IMR-90 (cell line): ENCODE data around the gene MTG1. TPM values are rescaled to one million over a fixed set of nuclear protein-coding genes. Genes with fewer than 3 reads are reported as not detected.
A peak's percentile ranks its signal among the peaks of the same experiment; 100 is the strongest.

Source experiments
- ATAC-seq: fragments of 200-7000 bp; cut with Tn5 transposase; 2 replicates; pipeline ENCODE4 v1.9.1; 2020; ENCODE audit warnings: low read depth, mild to moderate bottlenecking, moderate library complexity
- BruUV-seq: library from RNA; stranded (reverse); fragments of 400-500 nt; replicated peaks from 2 replicates; lab custom pipeline; 2021; lab: Mats Ljungman, UMichigan
- CTCF ChIA-PET: fragments of 300-600 bp; formaldehyde crosslinking; extraction: SDS; loops from one replicate; lab custom pipeline; 2021; ENCODE audit warnings: antibody characterized with exemption; lab: Yijun Ruan, JAX
- POLR2A ChIA-PET: fragments of 300-600 bp; sonication (Branson Sonifier 250); formaldehyde crosslinking; loops from one replicate; lab custom pipeline; 2022; ENCODE audit warnings: antibody characterized with exemption; ENCODE audit not compliant: unreplicated experiment; lab: Charles Lee
- DNase-seq: peaks from one replicate; pipeline ENCODE4 v3.0.0; 2013
- H2AFZ ChIP-seq: replicated peaks from 2 replicates; pipeline ENCODE3; 2013; ENCODE audit warnings: low read length, mild to moderate bottlenecking; ENCODE audit not compliant: poor library complexity
- H2AK5ac ChIP-seq: 2 replicates; pipeline ENCODE4 v1.6.1; 2013; ENCODE audit warnings: low read depth, low read length, inconsistent platforms
- H2AK9ac ChIP-seq: replicated peaks from 2 replicates; pipeline ENCODE3; 2013; ENCODE audit warnings: mild to moderate bottlenecking, low read depth, low read length, moderate library complexity; ENCODE audit not compliant: poor library complexity
- H2BK120ac ChIP-seq: 2 replicates; pipeline ENCODE4 v1.6.1; 2013; ENCODE audit warnings: low read depth, low read length, inconsistent platforms
- H2BK15ac ChIP-seq: 3 replicates; pipeline ENCODE4 v1.6.1; 2013; ENCODE audit warnings: low read depth, low read length, inconsistent platforms
- H2BK20ac ChIP-seq: 2 replicates; pipeline ENCODE4 v1.6.1; 2013; ENCODE audit warnings: low read depth, mild to moderate bottlenecking, inconsistent platforms, low read length, moderate library complexity
- H2BK5ac ChIP-seq: 2 replicates; pipeline ENCODE4 v1.6.1; 2013; ENCODE audit warnings: mild to moderate bottlenecking, low read depth, low read length, inconsistent platforms; ENCODE audit not compliant: poor library complexity, severe bottlenecking
- H3K14ac ChIP-seq: replicated peaks from 2 replicates; pipeline ENCODE4 v1.6.1; 2013; ENCODE audit warnings: low read depth, low read length, inconsistent platforms
- H3K18ac ChIP-seq: 2 replicates; pipeline ENCODE4 v1.6.1; 2013; ENCODE audit warnings: low read depth, low read length, control low read depth
- H3K23ac ChIP-seq: 2 replicates; pipeline ENCODE4 v1.6.1; 2013; ENCODE audit warnings: low read depth, low read length, inconsistent platforms
- H3K27ac ChIP-seq: 2 replicates; pipeline ENCODE4 v1.5.1; 2013; ENCODE audit warnings: mild to moderate bottlenecking, control low read depth, low read length; ENCODE audit not compliant: insufficient read depth
- H3K27me3 ChIP-seq: 2 replicates; pipeline ENCODE4 v1.6.1; 2013; ENCODE audit warnings: low read length; ENCODE audit not compliant: control insufficient read depth, insufficient read depth
- H3K36me3 ChIP-seq: 2 replicates; pipeline ENCODE4 v1.6.1; 2013; ENCODE audit warnings: low read length, mixed read lengths; ENCODE audit not compliant: control insufficient read depth, insufficient read depth
- H3K4ac ChIP-seq: 2 replicates; pipeline ENCODE4 v1.6.1; 2013; ENCODE audit warnings: low read depth, low read length, inconsistent platforms
- H3K4me1 ChIP-seq: 2 replicates; pipeline ENCODE4 v1.6.1; 2013; ENCODE audit warnings: low read length, mixed read lengths; ENCODE audit not compliant: control insufficient read depth, insufficient read depth
- H3K4me2 ChIP-seq: 2 replicates; pipeline ENCODE4 v1.6.1; 2013; ENCODE audit warnings: low read depth, mild to moderate bottlenecking, control low read depth, low read length, moderate library complexity
- H3K4me3 ChIP-seq: 2 replicates; pipeline ENCODE4 v1.5.1; 2013; ENCODE audit warnings: low read depth, mild to moderate bottlenecking, control low read depth, low read length, moderate library complexity; ENCODE audit not compliant: insufficient read depth
- H3K56ac ChIP-seq: 2 replicates; pipeline ENCODE4 v1.6.1; 2013; ENCODE audit warnings: low read length, inconsistent platforms; ENCODE audit not compliant: insufficient read depth; ENCODE audit errors: extremely low read depth
- H3K79me1 ChIP-seq, 2 experiments: 2 replicates each; pipeline ENCODE4 v1.6.1; 2013; ENCODE audit warnings: low read length in 2 of 2, inconsistent platforms in 1 of 2, low read depth in 1 of 2
- H3K9ac ChIP-seq: 2 replicates; pipeline ENCODE4 v1.6.1; 2013; ENCODE audit warnings: low read depth, low read length, control low read depth
- H3K9me1 ChIP-seq: 2 replicates; pipeline ENCODE4 v1.6.1; 2013; ENCODE audit warnings: low read length, inconsistent platforms; ENCODE audit not compliant: insufficient read depth
- H3K9me3 ChIP-seq: 2 replicates; pipeline ENCODE4 v1.6.1; 2013; ENCODE audit warnings: low read length; ENCODE audit not compliant: control insufficient read depth, insufficient read depth
- H4K20me1 ChIP-seq: 2 replicates; pipeline ENCODE4 v1.6.1; 2013; ENCODE audit warnings: low read length, inconsistent platforms; ENCODE audit not compliant: insufficient read depth
- H4K5ac ChIP-seq: 2 replicates; pipeline ENCODE4 v1.6.1; 2013; ENCODE audit warnings: mild to moderate bottlenecking, low read depth, low read length, control low read depth
- H4K8ac ChIP-seq, 2 experiments: 2 replicates each; pipeline ENCODE4 v1.6.1; 2013; ENCODE audit warnings: low read depth in 2 of 2, low read length in 2 of 2, control low read depth in 1 of 2, inconsistent platforms in 1 of 2
- H4K91ac ChIP-seq: 2 replicates; pipeline ENCODE4 v1.6.1; 2013; ENCODE audit warnings: low read depth, low read length, inconsistent platforms; ENCODE audit not compliant: insufficient read depth
- NFE2L2 ChIP-seq: fragments of 150-350 bp; IDR thresholded peaks from 2 replicates; pipeline ENCODE4 v1.6.1; 2016; ENCODE audit warnings: low read depth, mild to moderate bottlenecking, low read length
- POLR2A ChIP-seq: IDR thresholded peaks from 2 replicates; pipeline ENCODE4 v1.6.1; 2012; ENCODE audit warnings: mild to moderate bottlenecking, low read depth, low read length
- WGBS, 2 experiments: methylation state at CpG; one replicate each; pipeline versions ENCODE4 v1.1.5 to v1.1.7; 2013; ENCODE audit warnings: missing lambda C conversion rate in 2 of 2; ENCODE audit not compliant: insufficient read length in 1 of 2; ENCODE audit errors: extremely low coverage in 2 of 2; 5-methylcytosine and 5-hydroxymethylcytosine counted together
- dilution Hi-C: fragments of 300-500 bp; cut with HindIII; formaldehyde crosslinking; loops from one replicate; pipeline ENCODE4 v1.14.3; 2018; ENCODE audit warnings: low sequenced_read_pairs; ENCODE audit not compliant: unreplicated experiment
- in situ Hi-C: fragments of 300-500 bp; cut with MboI; formaldehyde crosslinking; loops from 3 replicates; pipeline ENCODE4 v1.14.3; 2019; ENCODE audit warnings: low sequenced_read_pairs, inconsistent platforms, mixed read lengths
- intact Hi-C: fragments of 100-400 bp; cut with micrococcal nuclease; formaldehyde crosslinking; loops from 2 replicates; pipeline ENCODE4 v1.10.0; 2022
- polyA plus RNA-seq, 3 experiments: library from polyadenylated mRNA; depleted of rRNA; stranded (reverse); fragments of >200 nt; gene quantifications; 2 replicates each; pipeline ENCODE4 v1.2.3, GENCODE V29; 2012; ENCODE audit warnings: low replicate concordance in 1 of 3
- total RNA-seq: library from RNA; depleted of rRNA; stranded (reverse); fragments of >200 nt; gene quantifications from 2 replicates; pipeline ENCODE4 v1.2.3, GENCODE V29; 2012

MTG1 gene
- total and polyA plus RNA-seq, 2 of the 4 experiments (the other 2 are of a cell fraction) = 38.5 to 64.8 TPM

- 87% methylated on average over 6 of the region's 8 CpGs; no CpG with 5 or more reads in 1 of the 2 experiments for WGBS, 2 experiments
Measured at GRCh38 chr10:133349160-133349568, 44.8 kb upstream of the MTG1 start.

More at GRCh38 chr10:133349160-133349568, 44.8 kb upstream of the MTG1 start:
- H4K20me1 ChIP-seq = peaks cover 3% of the 10 kb centered on the region; the same call in 1 of the 2 replicates
- H2AK5ac ChIP-seq = no peak overlapping the region
- H2BK5ac ChIP-seq = peak overlapping the region; percentile 67
- ATAC-seq (no peak), DNase-seq (no peak)
- H3K56ac ChIP-seq = no peak overlapping the region
- no peak overlapping the region for H3K4me2 ChIP-seq
- no peak overlapping the region for H4K91ac ChIP-seq
- no peak overlapping the region for H2BK15ac ChIP-seq
- TF ChIP-seq NFE2L2 (no peak), POLR2A (peak; percentile 49; the same call in 1 of the 2 replicates)
- H3K23ac ChIP-seq = no peak overlapping the region
- peak overlapping the region; percentile 51 for H2AFZ ChIP-seq
- no peak overlapping the region for H4K5ac ChIP-seq
- H2AK9ac ChIP-seq = no peak overlapping the region
- H3K27ac ChIP-seq = no peak overlapping the region
- 0 out of 2 replicates have a peak, but pooled peaks cover 5% of the 10 kb centered on the region for H3K9me1 ChIP-seq
- no peaks in the 10 kb centered on the region for H3K9me3 ChIP-seq
- no peaks in the 10 kb centered on the region for H3K4me1 ChIP-seq
- no peak overlapping the region for H3K4ac ChIP-seq
- POLR2A ChIA-PET = no interaction called here
- H3K79me1 ChIP-seq = no peaks in the 10 kb centered on the region
- dilution Hi-C loops = no loop called here
- no peak overlapping the region for H2BK20ac ChIP-seq
- H3K27me3 ChIP-seq = peaks cover 12% of the 10 kb centered on the region; the same call in 1 of the 2 replicates
- H3K9ac ChIP-seq = no peak overlapping the region
- H4K8ac ChIP-seq = no peak overlapping the region
- intact Hi-C loops = no loop called here
- no peaks in the 10 kb centered on the region for H3K36me3 ChIP-seq
- in situ Hi-C loops = no loop called here
- H2BK120ac ChIP-seq = no peak overlapping the region
- BruUV-seq = no TSS peak
- H3K14ac ChIP-seq = no peak overlapping the region
- CTCF ChIA-PET = no interaction called here
- H3K4me3 ChIP-seq = no peak overlapping the region
- H3K18ac ChIP-seq = no peak overlapping the region
